Spleen (tissue), 13 donors: Measurements from ENCODE around the gene OR2A14. TPM values are rescaled to one million over a fixed set of nuclear protein-coding genes. Genes with fewer than 3 reads are reported as not detected.

Source experiments
- DNase-seq: peaks from one replicate; pipeline ENCODE4 v3.0.0-alpha.2; 2020
- H3K27ac ChIP-seq, 8 donors: fragments of 200-600 bp; sonication (generic) in 7 of 8; 1 replicate in 4 of 8; 2 replicates in 4 of 8; pipeline versions ENCODE4 v1.5.0 to v1.8.0; 2016 to 2021; ENCODE audit warnings: inconsistent platforms in 4 of 8, mild to moderate bottlenecking in 4 of 8, moderate library complexity in 1 of 8
- H3K27me3 ChIP-seq, 7 donors: fragments of 200-600 bp; sonication (generic) in 6 of 7; replicated peaks in 1 of 7; 1 replicate in 4 of 7; 2 replicates in 3 of 7; pipeline versions ENCODE4 v1.5.0 to v1.8.0; 2016 to 2021; ENCODE audit warnings: inconsistent platforms in 3 of 7, mild to moderate bottlenecking in 1 of 7
- H3K36me3 ChIP-seq, 6 donors: fragments of 200-600 bp; sonication (generic) in 5 of 6; 1 replicate in 4 of 6; 2 replicates in 2 of 6; pipeline versions ENCODE4 v1.5.0 to v1.8.0; 2016 to 2021; ENCODE audit warnings: inconsistent platforms in 2 of 6
- H3K4me1 ChIP-seq, 6 donors: fragments of 200-600 bp; sonication (generic) in 5 of 6; 1 replicate in 3 of 6; 2 replicates in 3 of 6; pipeline versions ENCODE4 v1.5.0 to v1.8.0; 2016 to 2021; ENCODE audit warnings: inconsistent platforms in 3 of 6
- H3K4me3 ChIP-seq, 8 donors: fragments of 200-600 bp; sonication (generic) in 7 of 8; 1 replicate in 4 of 8; 2 replicates in 4 of 8; pipeline versions ENCODE4 v1.5.0 to v1.8.0; 2016 to 2021; ENCODE audit warnings: inconsistent platforms in 4 of 8, mild to moderate bottlenecking in 4 of 8, moderate library complexity in 2 of 8
- H3K9me3 ChIP-seq, 8 donors: fragments of 200-600 bp; sonication (generic) in 7 of 8; 1 replicate in 4 of 8; 2 replicates in 4 of 8; pipeline versions ENCODE4 v1.5.0 to v1.8.0; 2016 to 2021; ENCODE audit warnings: inconsistent platforms in 4 of 8
- POLR2A ChIP-seq, 3 donors: fragments of 450-650 bp; IDR thresholded peaks; one replicate each; pipeline ENCODE4 v1.5.1; 2017; ENCODE audit warnings: antibody characterized with exemption in 3 of 3, mild to moderate bottlenecking in 1 of 3
- POLR2AphosphoS5 ChIP-seq, 3 donors: sonication (generic); formaldehyde crosslinking; IDR thresholded peaks; one replicate each; pipeline ENCODE4 v1.5.1; 2017; ENCODE audit warnings: antibody characterized with exemption in 3 of 3
- WGBS, 5 donors: extraction: QIAGEN DNeasy Blood & Tissue Kit in 3 of 5; methylation state at CpG; one replicate each; pipeline versions ENCODE4 v1.1.5 to v1.1.7; 2013 to 2018; 5-methylcytosine and 5-hydroxymethylcytosine counted together
- intact Hi-C: fragments of 100-400 bp; cut with DNase I; formaldehyde crosslinking; loops from one replicate; pipeline ENCODE4 v1.15.0; 2023; ENCODE audit warnings: low total_unique reads
- long read RNA-seq, 2 donors: transcript quantifications; one replicate each; lab custom pipeline, GENCODE V29; 2026
- polyA plus RNA-seq, 3 donors: library from polyadenylated mRNA; stranded (reverse); fragments of 200-250 nt; gene quantifications; one replicate each; pipeline ENCODE4 v1.2.1, GENCODE V29; 2013
- total RNA-seq, 7 donors: library from RNA; depleted of rRNA in 3 of 7; stranded (reverse); fragments of >200 nt in 3 of 7; fragmentation: NEBNext Ultra II Directional in 4 of 7; extraction: Animal tissue kit (Norgen Biotek cat#: 25700) in 4 of 7; gene quantifications; one replicate each; pipeline versions ENCODE4 v1.1.0 to v1.2.1, GENCODE V29; 2016 to 2021
- TF ChIP-seq, protein P1 (sequence below), 11 experiments: fragments of 200-600 bp in 7 of 11; fragments of 450-650 bp in 4 of 11; sonication (generic) in 4 of 11; IDR thresholded peaks in 8 of 11; conservative IDR thresholded peaks in 3 of 11; 1 replicate in 7 of 11; 2 replicates in 4 of 11; pipeline versions ENCODE4 v1.4.0 to v1.8.0; 2016 to 2021; ENCODE audit warnings: antibody characterized with exemption in 11 of 11, inconsistent platforms in 4 of 11, mild to moderate bottlenecking in 1 of 11
- donor health status: healthy with polysubstance abuse.
- donor health status: DM: no; HTN: no; CAD: no; lungs with moderate emphysema.
- donor health status: DM: no; HTN: no; CAD: no.
- donor health status: Bipolar disorder and iron deficiency.
- donor health status: healthy.
- donor health status: DM: no; HTN: no; CAD: no.
- donor health status: DM: yes; HTN: yes; CAD: no.

The OR2A14 gene, protein sequence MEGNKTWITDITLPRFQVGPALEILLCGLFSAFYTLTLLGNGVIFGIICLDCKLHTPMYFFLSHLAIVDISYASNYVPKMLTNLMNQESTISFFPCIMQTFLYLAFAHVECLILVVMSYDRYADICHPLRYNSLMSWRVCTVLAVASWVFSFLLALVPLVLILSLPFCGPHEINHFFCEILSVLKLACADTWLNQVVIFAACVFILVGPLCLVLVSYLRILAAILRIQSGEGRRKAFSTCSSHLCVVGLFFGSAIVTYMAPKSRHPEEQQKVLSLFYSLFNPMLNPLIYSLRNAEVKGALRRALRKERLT
- total RNA-seq: not detected
- not detected for polyA plus RNA-seq
- long read RNA-seq, donor 1: 0 reads
- long read RNA-seq, donor 2: 0 reads

DNA sequence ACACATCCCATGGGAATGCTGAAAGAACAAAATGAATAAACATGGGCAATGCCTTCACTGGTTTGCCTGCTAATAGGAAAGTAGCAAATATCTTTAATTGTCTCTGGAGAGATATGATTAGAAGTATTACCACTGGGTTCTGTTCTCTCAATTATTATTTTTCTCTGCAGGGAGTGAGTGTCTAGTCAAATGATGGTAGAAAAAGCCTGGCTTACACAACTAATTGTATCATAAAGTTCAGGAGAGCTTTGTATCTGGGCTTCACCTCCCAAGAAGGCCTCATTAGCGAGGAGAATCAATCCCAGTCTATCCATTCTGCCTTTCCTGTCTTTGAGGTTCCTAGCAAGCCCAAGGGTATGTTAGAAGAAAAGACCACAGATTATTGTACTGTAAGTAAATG is at the start of gene OR2A14:
Gene OR2A14, plus strand, starts transcription at position 301 of the 400 bp plus-strand sequence. CDS start 5,937 bp downstream, outside the sequence.
- 83 to 97% (median 89%) methylated on average over 1 of the region's 1 CpG for WGBS, 5 donors
- H3K27me3 ChIP-seq: no peaks in the 10 kb centered on the region
- H3K4me3 ChIP-seq: no peak within 1 kb of the TSS
- H3K27ac ChIP-seq: no peak within 1 kb of the TSS
- no peaks in the 10 kb centered on the region for H3K9me3 ChIP-seq
- H3K4me1 ChIP-seq: peaks cover 0 to 3% (median 0%) of the 10 kb centered on the region in 6 donors
- intact Hi-C loops: no loop called here
- TF ChIP-seq POLR2AphosphoS5 (IDR thresholded peaks at IDR 0.05): no peak
- TF ChIP-seq, protein P1, sequence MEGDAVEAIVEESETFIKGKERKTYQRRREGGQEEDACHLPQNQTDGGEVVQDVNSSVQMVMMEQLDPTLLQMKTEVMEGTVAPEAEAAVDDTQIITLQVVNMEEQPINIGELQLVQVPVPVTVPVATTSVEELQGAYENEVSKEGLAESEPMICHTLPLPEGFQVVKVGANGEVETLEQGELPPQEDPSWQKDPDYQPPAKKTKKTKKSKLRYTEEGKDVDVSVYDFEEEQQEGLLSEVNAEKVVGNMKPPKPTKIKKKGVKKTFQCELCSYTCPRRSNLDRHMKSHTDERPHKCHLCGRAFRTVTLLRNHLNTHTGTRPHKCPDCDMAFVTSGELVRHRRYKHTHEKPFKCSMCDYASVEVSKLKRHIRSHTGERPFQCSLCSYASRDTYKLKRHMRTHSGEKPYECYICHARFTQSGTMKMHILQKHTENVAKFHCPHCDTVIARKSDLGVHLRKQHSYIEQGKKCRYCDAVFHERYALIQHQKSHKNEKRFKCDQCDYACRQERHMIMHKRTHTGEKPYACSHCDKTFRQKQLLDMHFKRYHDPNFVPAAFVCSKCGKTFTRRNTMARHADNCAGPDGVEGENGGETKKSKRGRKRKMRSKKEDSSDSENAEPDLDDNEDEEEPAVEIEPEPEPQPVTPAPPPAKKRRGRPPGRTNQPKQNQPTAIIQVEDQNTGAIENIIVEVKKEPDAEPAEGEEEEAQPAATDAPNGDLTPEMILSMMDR (IDR thresholded peaks at IDR 0.05 in 8 of 11, conservative IDR thresholded peaks at IDR 0.05 in 3 of 11): no peak
- no peak for DNase-seq
- H3K36me3 ChIP-seq: no peaks in the 10 kb centered on the region

DNA sequence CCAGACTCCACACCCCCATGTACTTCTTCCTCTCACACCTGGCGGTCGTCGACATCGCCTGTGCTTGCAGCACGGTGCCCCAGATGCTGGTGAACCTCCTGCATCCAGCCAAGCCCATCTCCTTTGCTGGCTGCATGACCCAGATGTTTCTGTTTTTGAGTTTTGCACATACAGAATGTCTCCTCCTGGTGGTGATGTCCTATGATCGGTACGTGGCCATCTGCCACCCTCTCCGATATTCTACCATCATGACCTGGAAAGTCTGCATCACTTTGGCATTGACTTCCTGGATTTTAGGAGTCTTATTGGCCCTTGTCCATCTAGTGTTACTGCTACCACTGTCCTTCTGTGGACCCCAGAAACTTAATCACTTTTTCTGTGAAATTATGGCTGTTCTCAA is 48.6 kb upstream of the OR2A14 start:
- Histone ChIP-seq H3K4me3 (no peak overlapping the region), H3K9me3 (no peaks in the 10 kb centered on the region), H3K4me1 (no peaks in the 10 kb centered on the region), H3K27me3 (no peaks in the 10 kb centered on the region), H3K27ac (no peak overlapping the region), H3K36me3 (no peaks in the 10 kb centered on the region)
- 85 to 96% (median 96%) methylated on average over 8 of the region's 8 CpGs for WGBS, 5 donors
- intact Hi-C loops: no loop called here
- TF ChIP-seq POLR2AphosphoS5 (IDR thresholded peaks at IDR 0.05): no peak
- TF ChIP-seq, protein P1 (IDR thresholded peaks at IDR 0.05 in 8 of 11, conservative IDR thresholded peaks at IDR 0.05 in 3 of 11): no peak
- TF ChIP-seq POLR2A (IDR thresholded peaks at IDR 0.05): no peak
- no peak for DNase-seq

DNA sequence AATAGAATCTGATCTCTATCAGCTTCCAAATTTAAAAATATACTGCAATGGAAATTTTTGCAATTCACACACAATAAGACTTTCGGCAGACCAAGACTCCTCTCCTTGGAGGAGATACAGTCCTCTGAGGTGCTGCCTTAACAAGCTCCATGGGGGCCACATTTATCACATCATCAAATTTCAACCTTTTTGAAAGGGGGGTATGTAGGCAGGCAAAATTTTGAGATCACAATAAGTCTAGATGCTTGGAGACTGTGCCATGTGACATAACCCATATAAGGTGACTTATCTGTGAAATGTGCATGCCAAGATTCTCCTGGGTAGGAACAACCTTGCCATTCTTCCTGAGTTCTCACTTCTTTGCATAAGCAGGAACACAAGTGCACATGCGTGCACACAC is 37.0 kb upstream of the OR2A14 start, which contains the start of gene OR2A12:
Gene OR2A12, plus strand, starts transcription at position 301 of the 400 bp plus-strand sequence. CDS start 8,830 bp downstream, outside the sequence.
- Histone ChIP-seq H3K27me3 (no peaks in the 10 kb centered on the region), H3K36me3 (no peaks in the 10 kb centered on the region), H3K4me1 (no peaks in the 10 kb centered on the region), H3K9me3 (peaks cover 0 to 6% (median 6%) of the 10 kb centered on the region in 8 donors), H3K27ac (no peak within 1 kb of the TSS), H3K4me3 (no peak within 1 kb of the TSS)
- no peak for DNase-seq
- intact Hi-C loops: no loop called here
- TF ChIP-seq, protein P1 (IDR thresholded peaks at IDR 0.05 in 8 of 11, conservative IDR thresholded peaks at IDR 0.05 in 3 of 11): no peak
- no peak for TF ChIP-seq POLR2AphosphoS5 (IDR thresholded peaks at IDR 0.05)
- TF ChIP-seq POLR2A (IDR thresholded peaks at IDR 0.05): no peak
- 87 to 98% (median 91%) methylated on average over 2 of the region's 2 CpGs for WGBS, 5 donors

DNA sequence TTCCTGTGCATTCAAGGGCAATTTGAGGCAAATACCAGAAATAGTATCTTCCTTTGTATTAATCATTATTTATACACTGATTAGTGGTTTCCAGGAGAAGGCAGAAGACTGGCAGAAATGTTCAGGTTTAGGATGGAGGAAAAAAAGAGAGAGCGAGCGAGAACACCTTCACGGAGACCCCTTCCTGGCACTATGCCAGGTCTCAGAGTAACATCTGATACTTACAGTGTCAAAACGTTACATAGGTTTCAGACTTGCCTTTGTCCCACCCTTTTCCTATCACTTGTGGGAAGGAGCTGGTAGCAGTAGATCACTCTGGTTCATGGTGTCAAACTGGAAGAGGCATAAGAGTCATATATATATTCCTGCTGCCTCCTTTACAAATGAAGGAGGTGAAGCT is 36.2 kb upstream of the OR2A14 start:
- TF ChIP-seq, protein P1 (IDR thresholded peaks at IDR 0.05 in 8 of 11, conservative IDR thresholded peaks at IDR 0.05 in 3 of 11): no peak
- TF ChIP-seq POLR2A (IDR thresholded peaks at IDR 0.05) (no peak), POLR2AphosphoS5 (IDR thresholded peaks at IDR 0.05) (no peak)
- no peak overlapping the region for H3K4me3 ChIP-seq
- no peaks in the 10 kb centered on the region for H3K4me1 ChIP-seq
- H3K27ac ChIP-seq: no peak overlapping the region
- intact Hi-C loops: no loop called here
- WGBS, 5 donors: 75 to 87% (median 79%) methylated on average over 4 of the region's 4 CpGs
- H3K9me3 ChIP-seq: peaks cover 0 to 10% (median 9%) of the 10 kb centered on the region in 8 donors
- DNase-seq: no peak
- H3K36me3 ChIP-seq: no peaks in the 10 kb centered on the region
- no peaks in the 10 kb centered on the region for H3K27me3 ChIP-seq
